Measurements from ENCODE around the gene SH2D2A.

Gene SH2D2A

GRCh38 chr1:156822680-156823079, 6.0 kb upstream of the SH2D2A start:
- no peak for TF ChIP-seq CTCF (IDR thresholded peaks at IDR 0.05; ENCODE audit: poor library complexity, severe bottlenecking)
- no peaks in the 10 kb centered on the region for H3K9me3 ChIP-seq (ENCODE audit: severe bottlenecking)
- H3K27me3 ChIP-seq (ENCODE audit: insufficient read depth, poor library complexity, severe bottlenecking): no peaks in the 10 kb centered on the region
- DNase-seq (ENCODE audit: low spot score): no peak
- H3K4me1 ChIP-seq (ENCODE audit: insufficient read depth, poor library complexity, severe bottlenecking): no peaks in the 10 kb centered on the region
- H3K36me3 ChIP-seq (ENCODE audit: low read depth): no peaks in the 10 kb centered on the region
- no peak overlapping the region for H3K4me3 ChIP-seq (ENCODE audit: severe bottlenecking)
- no peak for ATAC-seq (ENCODE audit: low read depth)
- no peak overlapping the region for H3K27ac ChIP-seq (ENCODE audit: poor library complexity, severe bottlenecking)

GRCh38 chr1:156821801-156822200, 5.2 kb upstream of the SH2D2A start:
- no peak for ATAC-seq (ENCODE audit: low read depth)

GRCh38 chr1:156815961-156816422, 656 bp downstream of the SH2D2A start:
- H3K27me3 ChIP-seq (ENCODE audit: insufficient read depth, poor library complexity, severe bottlenecking): no peaks in the 10 kb centered on the region
- no peak for TF ChIP-seq CTCF (IDR thresholded peaks at IDR 0.05; ENCODE audit: poor library complexity, severe bottlenecking)
- peak overlapping the region; percentile 32 for H3K27ac ChIP-seq (ENCODE audit: poor library complexity, severe bottlenecking)
- DNase-seq (ENCODE audit: low spot score): peak; percentile 26
- H3K4me1 ChIP-seq (ENCODE audit: insufficient read depth, poor library complexity, severe bottlenecking): peaks cover 41% of the 10 kb centered on the region
- H3K9me3 ChIP-seq (ENCODE audit: severe bottlenecking): no peaks in the 10 kb centered on the region
- H3K4me3 ChIP-seq (ENCODE audit: severe bottlenecking): no peak overlapping the region
- ATAC-seq (ENCODE audit: low read depth): no peak
- no peaks in the 10 kb centered on the region for H3K36me3 ChIP-seq (ENCODE audit: low read depth)

More at GRCh38 chr1:156821801-156822200, 5.2 kb upstream of the SH2D2A start:
- Histone ChIP-seq H3K4me1 (ENCODE audit: insufficient read depth, poor library complexity, severe bottlenecking) (peaks cover 3% of the 10 kb centered on the region), H3K4me3 (ENCODE audit: severe bottlenecking) (no peak overlapping the region), H3K27ac (ENCODE audit: poor library complexity, severe bottlenecking) (no peak overlapping the region), H3K27me3 (ENCODE audit: insufficient read depth, poor library complexity, severe bottlenecking) (no peaks in the 10 kb centered on the region), H3K9me3 (ENCODE audit: severe bottlenecking) (no peaks in the 10 kb centered on the region), H3K36me3 (ENCODE audit: low read depth) (no peaks in the 10 kb centered on the region)
- TF ChIP-seq CTCF (IDR thresholded peaks at IDR 0.05; ENCODE audit: poor library complexity, severe bottlenecking): no peak
- DNase-seq (ENCODE audit: low spot score): no peak

GRCh38 chr1:156815307-156815826, 1.3 kb downstream of the SH2D2A start:
- no peaks in the 10 kb centered on the region for H3K9me3 ChIP-seq (ENCODE audit: severe bottlenecking)
- no peak for TF ChIP-seq CTCF (IDR thresholded peaks at IDR 0.05; ENCODE audit: poor library complexity, severe bottlenecking)
- H3K4me1 ChIP-seq (ENCODE audit: insufficient read depth, poor library complexity, severe bottlenecking): peaks cover 41% of the 10 kb centered on the region
- no peaks in the 10 kb centered on the region for H3K36me3 ChIP-seq (ENCODE audit: low read depth)
- H3K27me3 ChIP-seq (ENCODE audit: insufficient read depth, poor library complexity, severe bottlenecking): no peaks in the 10 kb centered on the region
- ATAC-seq (ENCODE audit: low read depth): peak; percentile 56
- no peak overlapping the region for H3K4me3 ChIP-seq (ENCODE audit: severe bottlenecking)
- DNase-seq (ENCODE audit: low spot score): no peak
- H3K27ac ChIP-seq (ENCODE audit: poor library complexity, severe bottlenecking): peak overlapping the region; percentile 32

- H3K9me3 ChIP-seq (ENCODE audit: severe bottlenecking): no peaks in the 10 kb centered on the region
- DNase-seq (ENCODE audit: low spot score) (no peak), ATAC-seq (ENCODE audit: low read depth) (peak; percentile 55; the same call in 2 of the 3 replicates)
- no peak for TF ChIP-seq CTCF (IDR thresholded peaks at IDR 0.05; ENCODE audit: poor library complexity, severe bottlenecking)
- H3K36me3 ChIP-seq (ENCODE audit: low read depth): no peaks in the 10 kb centered on the region
- peaks cover 41% of the 10 kb centered on the region for H3K4me1 ChIP-seq (ENCODE audit: insufficient read depth, poor library complexity, severe bottlenecking)
- H3K27me3 ChIP-seq (ENCODE audit: insufficient read depth, poor library complexity, severe bottlenecking): no peaks in the 10 kb centered on the region
- H3K4me3 ChIP-seq (ENCODE audit: severe bottlenecking): no peak overlapping the region
- peak overlapping the region; percentile 32 for H3K27ac ChIP-seq (ENCODE audit: poor library complexity, severe bottlenecking)
Observed at GRCh38 chr1:156814571-156815260, 1.9 kb downstream of the SH2D2A start.

Measured in RWPE2 (cell line).